Mucosa of rectum (tissue), 2 donors: ENCODE data around the gene TRIM24.

ENCODE experiments used
- H3K27ac ChIP-seq, 2 donors: one replicate each; pipeline ENCODE4 v1.7.0; 2013; ENCODE audit warnings: inconsistent platforms in 2 of 2, low read depth in 2 of 2, low read length in 2 of 2
- H3K27me3 ChIP-seq, 2 donors: one replicate each; pipeline ENCODE4 v1.7.0; 2013; ENCODE audit warnings: low read length in 2 of 2; ENCODE audit not compliant: control insufficient read depth in 2 of 2, insufficient read depth in 2 of 2
- H3K36me3 ChIP-seq, 2 donors: one replicate each; pipeline ENCODE4 v1.7.0; 2013; ENCODE audit warnings: low read length in 2 of 2; ENCODE audit not compliant: control insufficient read depth in 2 of 2, insufficient read depth in 2 of 2
- H3K4me1 ChIP-seq, 2 donors: one replicate each; pipeline ENCODE4 v1.7.0; 2013; ENCODE audit warnings: low read length in 2 of 2, mild to moderate bottlenecking in 1 of 2; ENCODE audit not compliant: control insufficient read depth in 2 of 2, insufficient read depth in 2 of 2
- H3K4me3 ChIP-seq, 2 donors: one replicate each; pipeline ENCODE4 v1.7.0; 2013; ENCODE audit warnings: low read length in 2 of 2
- H3K9ac ChIP-seq, 2 donors: one replicate each; pipeline ENCODE4 v1.7.0; 2013; ENCODE audit warnings: low read length in 2 of 2, low read depth in 1 of 2, mild to moderate bottlenecking in 1 of 2
- H3K9me3 ChIP-seq, 2 donors: one replicate each; pipeline ENCODE4 v1.7.0; 2013; ENCODE audit warnings: low read length in 2 of 2; ENCODE audit not compliant: control insufficient read depth in 2 of 2
- donor health status: healthy.
- donor health status: Normal muscosa, but diverticular disease.

TRIM24 gene

GRCh38 chr7:138553805-138554204, 93.7 kb downstream of the TRIM24 start:
- H3K27me3 ChIP-seq = no peaks in the 10 kb centered on the region
- H3K4me3 ChIP-seq = no peak overlapping the region
- H3K4me1 ChIP-seq = no peaks in the 10 kb centered on the region
- H3K36me3 ChIP-seq = peaks cover 74 to 76% of the 10 kb centered on the region in 2 donors
- H3K9ac ChIP-seq = no peak overlapping the region
- H3K9me3 ChIP-seq = peaks cover 31 to 35% of the 10 kb centered on the region in 2 donors
- H3K27ac ChIP-seq = no peak overlapping the region

DNA sequence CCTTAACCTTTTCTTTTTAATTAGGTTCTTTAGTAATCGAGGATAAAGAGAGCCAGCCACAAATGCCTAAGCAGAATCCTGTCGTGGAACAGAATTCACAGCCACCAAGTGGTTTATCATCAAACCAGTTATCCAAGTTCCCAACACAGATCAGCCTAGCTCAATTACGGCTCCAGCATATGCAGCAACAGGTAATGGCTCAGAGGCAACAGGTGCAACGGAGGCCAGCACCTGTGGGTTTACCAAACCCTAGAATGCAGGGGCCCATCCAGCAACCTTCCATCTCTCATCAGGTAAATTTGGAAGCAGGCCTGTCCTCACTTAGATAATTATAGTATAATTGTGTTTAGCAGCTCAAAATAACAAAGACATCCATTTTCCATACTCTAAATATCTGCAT, 94.6 kb downstream of the TRIM24 start:
- Histone ChIP-seq H3K9ac (no peak overlapping the region), H3K27me3 (no peaks in the 10 kb centered on the region), H3K4me1 (no peaks in the 10 kb centered on the region), H3K9me3 (peaks cover 33 to 39% of the 10 kb centered on the region in 2 donors), H3K27ac (no peak overlapping the region), H3K4me3 (no peak overlapping the region), H3K36me3 (peaks cover 83 to 85% of the 10 kb centered on the region in 2 donors)

- peaks cover 36 to 39% of the 10 kb centered on the region in 2 donors for H3K9me3 ChIP-seq
- no peaks in the 10 kb centered on the region for H3K27me3 ChIP-seq
- no peak overlapping the region for H3K27ac ChIP-seq
- H3K9ac ChIP-seq = no peak overlapping the region
- H3K4me1 ChIP-seq = no peaks in the 10 kb centered on the region
- no peak overlapping the region for H3K4me3 ChIP-seq
- peaks cover 88 to 92% of the 10 kb centered on the region in 2 donors for H3K36me3 ChIP-seq
Measured at GRCh38 chr7:138555684-138556083, 95.6 kb downstream of the TRIM24 start.

GRCh38 chr7:138556771-138557484, 96.9 kb downstream of the TRIM24 start:
- peaks cover 85 to 93% of the 10 kb centered on the region in 2 donors for H3K36me3 ChIP-seq
- H3K9ac ChIP-seq = no peak overlapping the region
- no peaks in the 10 kb centered on the region for H3K4me1 ChIP-seq
- H3K27ac ChIP-seq = no peak overlapping the region
- no peak overlapping the region for H3K4me3 ChIP-seq
- H3K9me3 ChIP-seq = peaks cover 39% of the 10 kb centered on the region in 2 donors
- H3K27me3 ChIP-seq = no peaks in the 10 kb centered on the region

GRCh38 chr7:138559448-138559847, 99.4 kb downstream of the TRIM24 start:
- peaks cover 42 to 51% of the 10 kb centered on the region in 2 donors for H3K9me3 ChIP-seq
- H3K4me1 ChIP-seq = no peaks in the 10 kb centered on the region
- no peak overlapping the region for H3K9ac ChIP-seq
- no peak overlapping the region for H3K27ac ChIP-seq
- H3K4me3 ChIP-seq = no peak overlapping the region
- H3K27me3 ChIP-seq = no peaks in the 10 kb centered on the region
- peaks cover 81 to 95% of the 10 kb centered on the region in 2 donors for H3K36me3 ChIP-seq

GRCh38 chr7:138563808-138564207, 103.7 kb downstream of the TRIM24 start:
- Histone ChIP-seq H3K9me3 (peaks cover 18 to 43% of the 10 kb centered on the region in 2 donors), H3K36me3 (peaks cover 62 to 88% of the 10 kb centered on the region in 2 donors), H3K4me3 (no peak overlapping the region)

DNA sequence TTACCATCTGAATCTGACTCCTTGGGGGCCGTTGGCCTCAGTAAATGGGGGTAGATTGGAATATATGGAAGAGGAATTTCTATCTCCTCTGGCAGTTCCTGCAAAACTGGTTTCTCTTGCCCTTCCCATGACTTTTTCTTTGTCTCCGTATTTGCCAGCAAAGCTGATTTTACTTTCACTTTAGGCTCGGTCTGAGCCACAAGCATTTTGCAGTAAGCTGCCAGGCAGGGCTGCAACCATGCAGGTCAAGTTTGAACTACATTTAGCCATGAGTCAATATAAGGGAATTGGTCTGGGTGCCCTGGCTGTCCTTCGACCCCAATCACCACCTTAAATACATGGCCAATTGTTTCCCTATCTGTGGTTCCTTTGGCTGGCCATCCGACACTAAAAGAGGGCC, 104.3 kb downstream of the TRIM24 start:
- H3K36me3 ChIP-seq = peaks cover 59 to 87% of the 10 kb centered on the region in 2 donors
- H3K27ac ChIP-seq = no peak overlapping the region
- H3K27me3 ChIP-seq = no peaks in the 10 kb centered on the region
- H3K9me3 ChIP-seq = peaks cover 14 to 43% of the 10 kb centered on the region in 2 donors
- no peak overlapping the region for H3K4me3 ChIP-seq
- H3K9ac ChIP-seq = no peak overlapping the region
- no peaks in the 10 kb centered on the region for H3K4me1 ChIP-seq

More at GRCh38 chr7:138563808-138564207, 103.7 kb downstream of the TRIM24 start:
- no peaks in the 10 kb centered on the region for H3K4me1 ChIP-seq
- no peak overlapping the region for H3K9ac ChIP-seq
- H3K27ac ChIP-seq = no peak overlapping the region
- H3K27me3 ChIP-seq = no peaks in the 10 kb centered on the region

DNA sequence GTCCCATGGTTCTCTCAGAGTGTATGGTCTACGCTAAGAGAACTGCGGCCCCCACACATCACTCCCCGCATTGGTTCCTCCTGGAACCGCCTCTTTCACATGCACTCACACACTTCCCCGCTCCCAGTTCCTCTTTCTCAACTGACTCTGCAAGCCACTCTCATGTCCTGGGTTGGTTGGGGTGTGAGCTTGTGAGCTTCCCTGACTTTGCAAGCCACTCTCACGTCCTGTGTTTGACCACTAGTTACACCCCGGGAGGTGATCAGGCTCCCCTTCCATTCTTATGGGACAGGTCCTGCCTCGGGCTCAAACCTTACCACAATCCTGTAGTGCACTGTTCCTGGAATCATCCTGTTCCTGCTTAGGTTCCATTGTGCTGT, 105.0 kb downstream of the TRIM24 start:
- no peak overlapping the region for H3K27ac ChIP-seq
- H3K36me3 ChIP-seq = peaks cover 59 to 85% of the 10 kb centered on the region in 2 donors
- peaks cover 14 to 39% of the 10 kb centered on the region in 2 donors for H3K9me3 ChIP-seq
- H3K27me3 ChIP-seq = no peaks in the 10 kb centered on the region
- no peak overlapping the region for H3K4me3 ChIP-seq
- H3K9ac ChIP-seq = no peak overlapping the region
- no peaks in the 10 kb centered on the region for H3K4me1 ChIP-seq

DNA sequence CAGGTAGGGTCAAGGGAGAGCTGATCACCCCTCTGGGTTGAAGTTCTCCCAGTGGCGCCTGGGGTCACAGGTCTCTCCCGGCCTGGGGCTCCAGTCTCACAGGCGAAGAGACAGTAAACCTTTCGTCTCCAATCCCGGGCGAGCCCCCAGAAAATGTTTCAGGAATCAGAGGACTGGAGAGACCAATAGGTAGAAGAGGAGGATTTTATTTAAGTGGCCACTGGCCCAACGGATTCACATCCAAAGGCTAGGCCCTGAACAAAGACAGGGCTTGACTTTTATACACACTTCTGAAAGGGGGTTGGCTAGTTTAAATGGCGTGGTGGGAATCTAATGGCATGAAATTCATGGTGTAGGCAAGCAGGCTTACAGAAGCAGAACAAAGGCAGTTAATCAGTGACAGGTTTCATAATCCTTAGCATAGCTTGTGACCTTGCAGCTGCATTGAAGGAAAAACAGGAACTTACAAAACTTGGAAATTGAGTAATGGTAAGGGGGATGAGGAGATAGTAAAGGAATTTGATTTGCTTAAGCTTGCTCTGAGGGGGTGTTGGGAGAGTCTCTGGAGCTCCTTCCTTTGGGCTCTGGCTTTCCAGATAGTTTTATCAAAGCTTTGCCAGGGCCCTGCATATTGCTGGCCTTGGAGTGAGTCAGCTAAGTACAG, 105.5 kb downstream of the TRIM24 start:
- Histone ChIP-seq H3K4me3 (no peak overlapping the region), H3K27ac (no peak overlapping the region), H3K9me3 (peaks cover 14 to 38% of the 10 kb centered on the region in 2 donors)

GRCh38 chr7:138568655-138569054, 108.6 kb downstream of the TRIM24 start:
- Histone ChIP-seq H3K9me3 (peaks cover 11 to 23% of the 10 kb centered on the region in 2 donors), H3K27me3 (no peaks in the 10 kb centered on the region), H3K36me3 (peaks cover 55 to 62% of the 10 kb centered on the region in 2 donors), H3K27ac (no peak overlapping the region), H3K9ac (no peak overlapping the region), H3K4me3 (no peak overlapping the region), H3K4me1 (no peaks in the 10 kb centered on the region)

More for the DNA sequence above, 105.5 kb downstream of the TRIM24 start:
- Histone ChIP-seq H3K27me3 (no peaks in the 10 kb centered on the region), H3K36me3 (peaks cover 61 to 83% of the 10 kb centered on the region in 2 donors), H3K4me1 (no peaks in the 10 kb centered on the region), H3K9ac (no peak overlapping the region)
